H1 (cell line): ENCODE measurements around the gene SLC38A5. TPM values are rescaled to one million over a fixed set of nuclear protein-coding genes. Genes with fewer than 3 reads are reported as not detected.

ENCODE experiments used
- CTCF ChIA-PET: fragments of 300-600 bp; sonication (Branson Sonifier 250); formaldehyde crosslinking; loops from one replicate; lab custom pipeline; 2021; ENCODE audit not compliant: partially characterized antibody; lab: Charles Lee
- POLR2A ChIA-PET: fragments of 300-600 bp; sonication (Branson Sonifier 250); formaldehyde crosslinking; loops from one replicate; lab custom pipeline; 2021; ENCODE audit warnings: inconsistent platforms; ENCODE audit not compliant: partially characterized antibody; lab: Charles Lee
- DNase-seq, 2 experiments: peaks; one replicate each; pipeline versions ENCODE4 v3.0.0 to v3.0.0-alpha.2; 2010 to 2022; ENCODE audit warnings: low spot score in 2 of 2, low read depth in 1 of 2, mixed read lengths in 1 of 2
- FAIRE-seq: peaks from 2 replicates; lab custom pipeline; 2011; peaks lifted over from hg19 to GRCh38; lab: Jason Lieb, UNC
- H2AFZ ChIP-seq: 2 replicates; pipeline ENCODE4 v1.8.1; 2012; ENCODE audit warnings: low read length, inconsistent platforms
- H2AK5ac ChIP-seq: 2 replicates; pipeline ENCODE4 v1.6.1; 2013; ENCODE audit warnings: low read depth, low read length
- H2BK120ac ChIP-seq: replicated peaks from 2 replicates; pipeline ENCODE3; 2013; ENCODE audit warnings: low read depth, low read length, inconsistent platforms
- H2BK12ac ChIP-seq: 2 replicates; pipeline ENCODE4 v1.6.1; 2013; ENCODE audit warnings: low read depth, low read length
- H2BK15ac ChIP-seq: 2 replicates; pipeline ENCODE4 v1.6.1; 2013; ENCODE audit warnings: low read length
- H2BK20ac ChIP-seq: 2 replicates; pipeline ENCODE4 v1.6.1; 2013; ENCODE audit warnings: low read length
- H2BK5ac ChIP-seq: 2 replicates; pipeline ENCODE4 v1.6.1; 2013; ENCODE audit warnings: low read depth, low read length
- H3K14ac ChIP-seq: 2 replicates; pipeline ENCODE4 v1.6.1; 2013; ENCODE audit warnings: inconsistent platforms; ENCODE audit not compliant: insufficient read length
- H3K18ac ChIP-seq: 2 replicates; pipeline ENCODE4 v1.6.1; 2013; ENCODE audit warnings: low read length; ENCODE audit errors: extremely low read depth
- H3K23ac ChIP-seq: 2 replicates; pipeline ENCODE4 v1.6.1; 2013; ENCODE audit warnings: inconsistent platforms; ENCODE audit not compliant: insufficient read length
- H3K23me2 ChIP-seq: 2 replicates; pipeline ENCODE4 v1.6.1; 2013; ENCODE audit warnings: low read depth, low read length
- H3K27ac ChIP-seq: 2 replicates; pipeline ENCODE4 v1.6.1; 2011; ENCODE audit warnings: low read depth, low read length, inconsistent platforms
- H3K27me3 ChIP-seq, 4 experiments: replicated peaks in 1 of 4; 1 replicate in 1 of 4; 2 replicates in 3 of 4; pipeline versions ENCODE4 v1.6.1 to v1.8.1; 2011 to 2013; ENCODE audit warnings: low read length in 3 of 4, mild to moderate bottlenecking in 3 of 4, inconsistent platforms in 2 of 4, mixed read lengths in 2 of 4, moderate library complexity in 1 of 4; ENCODE audit not compliant: control insufficient read depth in 3 of 4, insufficient read depth in 3 of 4; ENCODE audit errors: extremely low read depth in 1 of 4
- H3K36me3 ChIP-seq, 4 experiments: 2 replicates each; pipeline versions ENCODE4 v1.6.1 to v1.8.1; 2011 to 2013; ENCODE audit warnings: mild to moderate bottlenecking in 4 of 4, low read length in 3 of 4, moderate library complexity in 2 of 4, control low read depth in 1 of 4, inconsistent platforms in 1 of 4; ENCODE audit not compliant: insufficient read depth in 4 of 4, control insufficient read depth in 2 of 4
- H3K4ac ChIP-seq: replicated peaks from 2 replicates; pipeline ENCODE3; 2013; ENCODE audit warnings: low read length, low read depth, mixed read lengths, inconsistent platforms; ENCODE audit not compliant: insufficient read length
- H3K4me1 ChIP-seq, 4 experiments: replicated peaks in 1 of 4; 1 replicate in 1 of 4; 2 replicates in 3 of 4; pipeline versions ENCODE4 v1.6.1 to v1.8.1; 2011 to 2013; ENCODE audit warnings: low read length in 3 of 4, inconsistent platforms in 2 of 4, mixed read lengths in 1 of 4; ENCODE audit not compliant: insufficient read depth in 4 of 4, control insufficient read depth in 3 of 4
- H3K4me2 ChIP-seq, 2 experiments: 2 replicates each; pipeline versions ENCODE4 v1.6.1 to v1.8.1; 2011 to 2013; ENCODE audit warnings: low read depth in 2 of 2, low read length in 2 of 2, control low read depth in 1 of 2, inconsistent platforms in 1 of 2, mild to moderate bottlenecking in 1 of 2; ENCODE audit not compliant: insufficient read depth in 1 of 2
- H3K4me3 ChIP-seq, 4 experiments: fragments of 200-600, 300-600 bp in 1 of 4; sonication (generic), shearing (Covaris generic), sonication (Bioruptor Twin) in 1 of 4; 2 replicates each; pipeline versions ENCODE4 v1.5.1 to v1.8.1; 2011 to 2016; ENCODE audit warnings: low read length in 4 of 4, low read depth in 3 of 4, control low read depth in 2 of 4, inconsistent platforms in 2 of 4, mild to moderate bottlenecking in 2 of 4, mixed read lengths in 1 of 4, moderate library complexity in 1 of 4; ENCODE audit not compliant: insufficient read depth in 2 of 4; ENCODE audit errors: extremely low read depth in 1 of 4
- H3K56ac ChIP-seq: replicated peaks from 2 replicates; pipeline ENCODE3; 2013; ENCODE audit warnings: low read depth, mild to moderate bottlenecking, mixed read lengths, low read length, inconsistent platforms; ENCODE audit not compliant: insufficient read length
- H3K79me1 ChIP-seq: 2 replicates; pipeline ENCODE4 v1.6.1; 2013; ENCODE audit warnings: low read depth, low read length, control low read depth
- H3K79me2 ChIP-seq, 2 experiments: 2 replicates each; pipeline versions ENCODE4 v1.6.1 to v1.8.1; 2012 to 2013; ENCODE audit warnings: low read length in 2 of 2, mild to moderate bottlenecking in 2 of 2, inconsistent platforms in 1 of 2; ENCODE audit not compliant: insufficient read depth in 2 of 2, control insufficient read depth in 1 of 2
- H3K9ac ChIP-seq, 4 experiments: replicated peaks in 1 of 4; 1 replicate in 1 of 4; 2 replicates in 3 of 4; pipeline versions ENCODE4 v1.6.1 to v1.8.1; 2011 to 2013; ENCODE audit warnings: low read depth in 3 of 4, low read length in 3 of 4, control low read depth in 2 of 4, mild to moderate bottlenecking in 2 of 4, moderate library complexity in 2 of 4, inconsistent platforms in 1 of 4; ENCODE audit errors: extremely low read depth in 1 of 4
- H3K9me3 ChIP-seq, 2 experiments: 2 replicates each; pipeline versions ENCODE4 v1.6.1 to v1.8.1; 2012 to 2013; ENCODE audit warnings: mild to moderate bottlenecking in 2 of 2, moderate library complexity in 2 of 2, control low read depth in 1 of 2, inconsistent platforms in 1 of 2, low read depth in 1 of 2, low read length in 1 of 2, mixed read lengths in 1 of 2; ENCODE audit not compliant: insufficient read depth in 2 of 2
- H4K20me1 ChIP-seq, 2 experiments: replicated peaks in 1 of 2; 2 replicates each; pipeline versions ENCODE3 to v1.8.1; 2011 to 2013; ENCODE audit warnings: inconsistent platforms in 2 of 2, low read length in 2 of 2, mild to moderate bottlenecking in 1 of 2; ENCODE audit not compliant: insufficient read depth in 2 of 2, control insufficient read depth in 1 of 2
- H4K5ac ChIP-seq: 2 replicates; pipeline ENCODE4 v1.6.1; 2013; ENCODE audit warnings: low read length, low read depth, mixed read lengths, inconsistent platforms; ENCODE audit not compliant: insufficient read length
- H4K8ac ChIP-seq: 2 replicates; pipeline ENCODE4 v1.8.0; 2013; ENCODE audit warnings: mild to moderate bottlenecking, moderate library complexity, low read length, inconsistent platforms; ENCODE audit not compliant: insufficient read depth; ENCODE audit errors: extremely low read depth
- H4K91ac ChIP-seq: replicated peaks from 2 replicates; pipeline ENCODE3; 2013; ENCODE audit warnings: low read length, mixed read lengths, inconsistent platforms; ENCODE audit not compliant: insufficient read length
- ASH2L ChIP-seq: fragments of 200-600, 300-600 bp; sonication (generic); IDR thresholded peaks from one replicate; pipeline ENCODE4 v1.7.1; 2017; ENCODE audit warnings: low read length
- BRCA1 ChIP-seq: IDR thresholded peaks from 2 replicates; pipeline ENCODE4 v1.6.1; 2012; ENCODE audit warnings: low read depth, low read length, improper control_type of control experiment
- E2F6 ChIP-seq: IDR thresholded peaks from 2 replicates; pipeline ENCODE4 v1.6.1; 2012; ENCODE audit warnings: inconsistent platforms
- GABPA ChIP-seq: IDR thresholded peaks from 2 replicates; pipeline ENCODE4 v1.6.1; 2011; ENCODE audit warnings: mild to moderate bottlenecking, low read length, moderate library complexity, borderline replicate concordance; ENCODE audit not compliant: insufficient read depth
- KDM1A ChIP-seq: fragments of 200-600, 300-600 bp; sonication (generic); IDR thresholded peaks from 2 replicates; pipeline ENCODE4 v1.7.1; 2016; ENCODE audit warnings: mild to moderate bottlenecking, low read length, borderline replicate concordance
- NANOG ChIP-seq: IDR thresholded peaks from 2 replicates; pipeline ENCODE4 v1.6.1; 2011; ENCODE audit warnings: low read length, low read depth, mild to moderate bottlenecking, inconsistent platforms; ENCODE audit not compliant: insufficient read depth, poor library complexity, severe bottlenecking
- NRF1 ChIP-seq: IDR thresholded peaks from 2 replicates; pipeline ENCODE4 v1.6.1; 2011; ENCODE audit warnings: mild to moderate bottlenecking, low read depth, low read length, improper control_type of control experiment
- SP1 ChIP-seq: IDR thresholded peaks from 2 replicates; pipeline ENCODE4 v1.6.1; 2011; ENCODE audit warnings: low read depth, low read length
- SP2 ChIP-seq: IDR thresholded peaks from 2 replicates; pipeline ENCODE4 v1.6.1; 2012; ENCODE audit warnings: mild to moderate bottlenecking, low read length, inconsistent platforms
- SUZ12 ChIP-seq: fragments of 200-600 bp; sonication (generic); IDR thresholded peaks from 2 replicates; pipeline ENCODE4 v1.6.1; 2012; ENCODE audit warnings: mild to moderate bottlenecking, inconsistent platforms, low read length, moderate library complexity, mixed read lengths
- TAF1 ChIP-seq: IDR thresholded peaks from 2 replicates; pipeline ENCODE4 v1.6.1; 2011; ENCODE audit warnings: mild to moderate bottlenecking, low read depth, low read length
- TAF7 ChIP-seq: optimal IDR thresholded peaks from 2 replicates; pipeline ENCODE3; 2011; ENCODE audit warnings: low read depth, mild to moderate bottlenecking, inconsistent platforms, low read length, moderate library complexity, borderline replicate concordance
- YY1 ChIP-seq: IDR thresholded peaks from 2 replicates; pipeline ENCODE4 v1.6.1; 2011; ENCODE audit warnings: low read depth, mild to moderate bottlenecking, low read length
- WGBS, 2 experiments: shearing (Covaris generic) in 1 of 2; methylation state at CpG; one replicate each; pipeline versions ENCODE4 v1.1.6 to v1.1.7; 2013 to 2015; ENCODE audit warnings: low lambda C conversion rate in 2 of 2, mixed read lengths in 2 of 2, inconsistent platforms in 1 of 2, low coverage in 1 of 2, missing lambda C conversion rate in 1 of 2; ENCODE audit not compliant: insufficient replicate concordance in 2 of 2, insufficient coverage in 1 of 2, insufficient read length in 1 of 2; ENCODE audit errors: extremely low coverage in 1 of 2, missing lambda C conversion rate in 1 of 2; 5-methylcytosine and 5-hydroxymethylcytosine counted together
- polyA plus RNA-seq, 7 experiments: library from polyadenylated mRNA; depleted of rRNA in 3 of 7; stranded (reverse) in 5 of 7; unstranded in 2 of 7; fragments of >200 nt in 5 of 7; fragments of 200-250 nt in 2 of 7; gene quantifications; 1 replicate in 5 of 7; 2 replicates in 1 of 7; 4 replicates in 1 of 7; pipeline versions ENCODE4 v1.2.1 to v1.2.3, GENCODE V29; 2011 to 2013; ENCODE audit warnings: missing spikeins in 2 of 7, mixed read lengths in 2 of 7
- total RNA-seq: library from RNA; stranded (reverse); fragmentation: NEBNext Ultra II Directional; extraction: Animal tissue kit (Norgen Biotek cat#: 25700); gene quantifications from 2 replicates; pipeline ENCODE4 v1.2.1, GENCODE V29; 2021

The SLC38A5 gene
- total and polyA plus RNA-seq, 2 of the 8 experiments (the other 6 are each of a cell fraction or from before 2014, with no cell fraction given), result 70.9 to 106 TPM

GRCh38 chrX:48474581-48474980, 4.5 kb upstream of the SLC38A5 start:
- H4K91ac ChIP-seq, result no peak overlapping the region
- no peak overlapping the region for H2BK5ac ChIP-seq
- H3K9me3 ChIP-seq, result no peaks in the 10 kb centered on the region
- H3K14ac ChIP-seq, result no peak overlapping the region
- H4K8ac ChIP-seq, result no peak overlapping the region
- peaks cover 5 to 15% (median 10%) of the 10 kb centered on the region in 4 experiments for H3K4me1 ChIP-seq
- H3K27me3 ChIP-seq, result no peaks in the 10 kb centered on the region
- WGBS, 2 experiments, result 74% methylated on average over 3 of the region's 6 CpGs; no CpG with 5 or more reads in 1 of the 2 experiments
- H2AFZ ChIP-seq, result no peak overlapping the region
- no peak overlapping the region for H3K4me3 ChIP-seq
- H2AK5ac ChIP-seq, result no peak overlapping the region
- H4K20me1 ChIP-seq, result peaks cover 0 to 7% of the 10 kb centered on the region in 2 experiments
- H3K4me2 ChIP-seq, result no peak overlapping the region
- H3K79me2 ChIP-seq, result peaks cover 0 to 24% of the 10 kb centered on the region in 2 experiments; a peak in 2 of 4 replicates
- no peak overlapping the region for H2BK12ac ChIP-seq
- no peak overlapping the region for H2BK120ac ChIP-seq
- FAIRE-seq, result no peak
- H3K18ac ChIP-seq, result no peak overlapping the region
- H4K5ac ChIP-seq, result no peak overlapping the region
- peaks cover 0 to 6% (median 0%) of the 10 kb centered on the region in 4 experiments; a peak in 2 of 8 replicates for H3K36me3 ChIP-seq
- no peak overlapping the region for H3K56ac ChIP-seq
- ChIA-PET CTCF (interaction anchor here (1.1 to 2.0 kb wide), 2 partner anchors 19 to 390 kb away, joined by 4 to 9 read pairs; no protein-coding TSS in a partner anchor), POLR2A (interaction anchor here (0.6 to 1.8 kb wide), 4 partner anchors 12 to 298 kb away, joined by 3 to 4 read pairs (median 4); no protein-coding TSS in a partner anchor)
- H2BK15ac ChIP-seq, result no peak overlapping the region
- H3K23ac ChIP-seq, result no peak overlapping the region
- H2BK20ac ChIP-seq, result no peak overlapping the region
- TF ChIP-seq TAF1 (no peak), SP1 (no peak), YY1 (no peak), NRF1 (no peak), TAF7 (no peak), SUZ12 (no peak), GABPA (no peak), SP2 (no peak), E2F6 (no peak), NANOG (no peak), KDM1A (no peak), ASH2L (no peak), BRCA1 (no peak)
- TF ChIP-seq, all 59 proteins: peak for 0
- H3K4ac ChIP-seq, result no peak overlapping the region
- peaks cover 3% of the 10 kb centered on the region; the same call in 1 of the 2 replicates for H3K23me2 ChIP-seq
- no peak for DNase-seq
- H3K79me1 ChIP-seq, result no peaks in the 10 kb centered on the region
- H3K27ac ChIP-seq, result no peak overlapping the region
- no peak overlapping the region for H3K9ac ChIP-seq
